HepG2 (cell line): ENCODE measurements around the gene DPY30. TPM values are rescaled to one million over a fixed set of nuclear protein-coding genes. Genes with fewer than 3 reads are reported as not detected.
A peak's percentile ranks its signal among the peaks of the same experiment; 100 is the strongest.

ENCODE experiments used
- EZH2 ChIP-seq: conservative IDR thresholded peaks from 2 replicates; pipeline ENCODE4 v1.6.1; 2012; ENCODE audit warnings: mild to moderate bottlenecking, low read depth, low read length, moderate library complexity
- FOXM1 ChIP-seq: sonication (generic); formaldehyde crosslinking; IDR thresholded peaks from 2 replicates; pipeline ENCODE4 v1.5.0; 2020; ENCODE audit warnings: missing genetic modification reagents
- FOXP1 ChIP-seq, 2 experiments: fragments of 450-650 bp in 1 of 2; IDR thresholded peaks; 2 replicates each; pipeline ENCODE4 v1.6.1; 2017 to 2018; ENCODE audit warnings: antibody characterized with exemption in 1 of 2
- MTA1 ChIP-seq: sonication (generic); formaldehyde crosslinking; IDR thresholded peaks from 2 replicates; pipeline ENCODE4 v1.4.0; 2020; ENCODE audit warnings: missing genetic modification reagents, mild to moderate bottlenecking, borderline replicate concordance
- NFYC ChIP-seq: IDR thresholded peaks from 2 replicates; pipeline ENCODE4 v1.6.1; 2016; ENCODE audit warnings: missing genetic modification reagents, missing compliant biosample characterization
- SMAD3 ChIP-seq: sonication (generic); formaldehyde crosslinking; IDR thresholded peaks from 2 replicates; pipeline ENCODE4 v1.4.0; 2020; ENCODE audit warnings: missing genetic modification reagents
- TCF12 ChIP-seq, 2 experiments: fragments of 450-650 bp in 1 of 2; sonication (generic) in 1 of 2; formaldehyde crosslinking in 1 of 2; IDR thresholded peaks; 2 replicates each; pipeline versions ENCODE4 v1.6.1 to v1.8.0; 2017 to 2022; ENCODE audit warnings: antibody characterized with exemption in 1 of 2, mild to moderate bottlenecking in 1 of 2, missing genetic modification reagents in 1 of 2, moderate library complexity in 1 of 2
- ZBTB8A ChIP-seq: sonication (generic); formaldehyde crosslinking; IDR thresholded peaks from 2 replicates; pipeline ENCODE4 v1.4.0; 2020; ENCODE audit warnings: mild to moderate bottlenecking, low read depth, missing genetic modification reagents, borderline replicate concordance
- ZFP36 ChIP-seq: fragments of 150-350 bp; IDR thresholded peaks from 2 replicates; pipeline ENCODE4 v1.6.1; 2018; ENCODE audit warnings: borderline replicate concordance, low read length, low read depth; ENCODE audit not compliant: partially characterized antibody
- ZNF124 ChIP-seq: sonication (generic); formaldehyde crosslinking; IDR thresholded peaks from 2 replicates; pipeline ENCODE4 v1.4.0; 2020; ENCODE audit warnings: missing genetic modification reagents
- ZNF230 ChIP-seq: sonication (generic); formaldehyde crosslinking; IDR thresholded peaks from 2 replicates; pipeline ENCODE4 v1.4.0; 2020; ENCODE audit warnings: mild to moderate bottlenecking, missing genetic modification reagents
- ZNF367 ChIP-seq: sonication (generic); formaldehyde crosslinking; IDR thresholded peaks from 2 replicates; pipeline ENCODE4 v1.4.0; 2020; ENCODE audit warnings: missing genetic modification reagents, borderline replicate concordance
- ZNF383 ChIP-seq: sonication (generic); formaldehyde crosslinking; IDR thresholded peaks from 2 replicates; pipeline ENCODE4 v1.4.0; 2020; ENCODE audit warnings: missing genetic modification reagents, mild to moderate bottlenecking, borderline replicate concordance
- ZNF792 ChIP-seq: IDR thresholded peaks from 2 replicates; pipeline ENCODE4 v1.6.1; 2016
- polyA plus RNA-seq, 8 experiments: library from polyadenylated mRNA; depleted of rRNA in 3 of 8; stranded (reverse) in 7 of 8; unstranded in 1 of 8; fragments of >200 nt; fragmentation: Illumina TruSeq in 4 of 8; extraction: Trizol in 4 of 8; gene quantifications; 2 replicates each; pipeline versions ENCODE4 v1.2.1 to v1.2.3, GENCODE V29; 2011 to 2016; ENCODE audit warnings: low read depth in 4 of 8, missing spikeins in 1 of 8, mixed read lengths in 1 of 8; ENCODE audit not compliant: insufficient read depth in 1 of 8
- total RNA-seq, 5 experiments: library from RNA; depleted of rRNA; stranded (reverse); fragments of >200 nt; fragmentation: Illumina TruSeq; extraction: Trizol; gene quantifications; 2 replicates each; pipeline ENCODE4 v1.2.3, GENCODE V29; 2016; ENCODE audit warnings: low read depth in 1 of 5
- TF ChIP-seq, protein P1 (sequence below): sonication (generic); formaldehyde crosslinking; IDR thresholded peaks from 2 replicates; pipeline ENCODE4 v1.9.0; 2022; ENCODE audit warnings: missing genetic modification reagents, mild to moderate bottlenecking, borderline replicate concordance
- TF ChIP-seq, protein P2 (sequence below): sonication (generic); formaldehyde crosslinking; IDR thresholded peaks from 2 replicates; pipeline ENCODE4 v1.4.0; 2020; ENCODE audit warnings: mild to moderate bottlenecking, missing genetic modification reagents
- TF ChIP-seq, protein P3 (sequence below): sonication (generic); formaldehyde crosslinking; IDR thresholded peaks from 2 replicates; pipeline ENCODE4 v1.5.0; 2020; ENCODE audit warnings: missing genetic modification reagents
- TF ChIP-seq, protein P4 (sequence below): sonication (generic); formaldehyde crosslinking; IDR thresholded peaks from 2 replicates; pipeline ENCODE4 v1.5.0; 2020; ENCODE audit warnings: missing genetic modification reagents
- TF ChIP-seq, protein P5 (sequence below): sonication (generic); formaldehyde crosslinking; IDR thresholded peaks from 2 replicates; pipeline ENCODE4 v1.4.0; 2020; ENCODE audit warnings: missing genetic modification reagents
- TF ChIP-seq, protein P6 (sequence below): sonication (generic); formaldehyde crosslinking; IDR thresholded peaks from 2 replicates; pipeline ENCODE4 v1.5.0; 2020; ENCODE audit warnings: mild to moderate bottlenecking, missing genetic modification reagents, borderline replicate concordance

The DPY30 gene
- total and polyA plus RNA-seq, 2 of the 13 experiments (the other 11 are each of a cell fraction or from before 2014, with no cell fraction given): 98.1 to 118 TPM

DNA sequence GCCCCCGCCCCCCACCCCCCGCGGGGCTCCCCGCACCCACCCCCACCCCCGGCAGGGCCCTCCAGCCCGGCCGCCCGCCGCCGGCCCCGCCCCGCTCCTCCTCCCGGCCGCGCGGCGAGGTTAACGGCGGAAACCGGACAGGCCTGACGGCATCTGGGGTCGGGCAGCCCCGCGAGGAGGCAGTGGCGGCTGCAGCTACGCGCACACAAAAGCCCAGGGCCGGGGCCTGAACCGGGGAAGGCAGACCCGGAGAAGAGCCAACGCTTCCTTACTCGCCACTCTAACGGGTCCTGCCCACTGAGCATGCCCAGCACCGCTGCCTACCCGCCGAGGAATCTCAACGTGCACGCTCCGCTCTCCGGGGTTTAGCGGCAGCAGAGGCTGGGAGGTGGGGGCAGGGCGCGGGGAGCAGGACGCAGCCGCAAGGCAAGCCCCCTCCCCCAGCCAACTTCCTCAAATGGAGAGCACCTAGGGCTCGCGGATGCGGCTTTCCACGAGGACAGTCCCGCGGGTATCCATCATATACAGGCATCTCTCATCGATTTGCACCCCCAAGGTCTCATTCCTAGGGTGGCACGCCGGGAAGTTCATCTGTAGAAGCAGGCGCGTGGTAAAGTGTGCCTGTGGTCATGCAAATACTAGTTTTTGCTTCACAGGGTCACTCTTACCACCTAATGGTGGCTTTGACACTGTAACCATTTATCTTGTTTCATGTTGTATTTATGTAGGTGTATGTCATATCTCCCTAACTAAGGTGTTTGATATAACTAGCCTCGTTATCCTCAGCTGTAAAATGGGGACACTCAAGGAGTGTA is 28.7 kb downstream of the DPY30 start, which contains the start of gene MEMO1 (continued):
- TF ChIP-seq, protein P1, sequence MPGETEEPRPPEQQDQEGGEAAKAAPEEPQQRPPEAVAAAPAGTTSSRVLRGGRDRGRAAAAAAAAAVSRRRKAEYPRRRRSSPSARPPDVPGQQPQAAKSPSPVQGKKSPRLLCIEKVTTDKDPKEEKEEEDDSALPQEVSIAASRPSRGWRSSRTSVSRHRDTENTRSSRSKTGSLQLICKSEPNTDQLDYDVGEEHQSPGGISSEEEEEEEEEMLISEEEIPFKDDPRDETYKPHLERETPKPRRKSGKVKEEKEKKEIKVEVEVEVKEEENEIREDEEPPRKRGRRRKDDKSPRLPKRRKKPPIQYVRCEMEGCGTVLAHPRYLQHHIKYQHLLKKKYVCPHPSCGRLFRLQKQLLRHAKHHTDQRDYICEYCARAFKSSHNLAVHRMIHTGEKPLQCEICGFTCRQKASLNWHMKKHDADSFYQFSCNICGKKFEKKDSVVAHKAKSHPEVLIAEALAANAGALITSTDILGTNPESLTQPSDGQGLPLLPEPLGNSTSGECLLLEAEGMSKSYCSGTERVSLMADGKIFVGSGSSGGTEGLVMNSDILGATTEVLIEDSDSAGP (CRISPR knock-in tag): peak; percentile 96
- TF ChIP-seq ZFP36: no peak
- peak; percentile 98 for TF ChIP-seq ZNF230 (CRISPR knock-in tag)
- TF ChIP-seq ZNF792 (CRISPR knock-in tag): peak; percentile 97
- no peak for TF ChIP-seq FOXP1 (IDR thresholded peaks at IDR 0.05)
- TF ChIP-seq FOXP1 (CRISPR knock-in tag; IDR thresholded peaks at IDR 0.05): 0 out of 2 replicates have a peak, but pooled peaks have one; percentile 47
- TF ChIP-seq, protein P2, sequence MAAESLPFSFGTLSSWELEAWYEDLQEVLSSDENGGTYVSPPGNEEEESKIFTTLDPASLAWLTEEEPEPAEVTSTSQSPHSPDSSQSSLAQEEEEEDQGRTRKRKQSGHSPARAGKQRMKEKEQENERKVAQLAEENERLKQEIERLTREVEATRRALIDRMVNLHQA (CRISPR knock-in tag): no peak
- no peak for TF ChIP-seq EZH2
- no peak for TF ChIP-seq FOXM1 (CRISPR knock-in tag)
- TF ChIP-seq ZNF367: peak; percentile 86; the same call in 1 of the 2 replicates
- TF ChIP-seq ZNF124: peak; percentile 94; the same call in 1 of the 2 replicates
- TF ChIP-seq MTA1: peak; percentile 98
- no peak; the same call in 1 of the 2 replicates for TF ChIP-seq ZBTB8A (CRISPR knock-in tag)
- TF ChIP-seq, protein P3, sequence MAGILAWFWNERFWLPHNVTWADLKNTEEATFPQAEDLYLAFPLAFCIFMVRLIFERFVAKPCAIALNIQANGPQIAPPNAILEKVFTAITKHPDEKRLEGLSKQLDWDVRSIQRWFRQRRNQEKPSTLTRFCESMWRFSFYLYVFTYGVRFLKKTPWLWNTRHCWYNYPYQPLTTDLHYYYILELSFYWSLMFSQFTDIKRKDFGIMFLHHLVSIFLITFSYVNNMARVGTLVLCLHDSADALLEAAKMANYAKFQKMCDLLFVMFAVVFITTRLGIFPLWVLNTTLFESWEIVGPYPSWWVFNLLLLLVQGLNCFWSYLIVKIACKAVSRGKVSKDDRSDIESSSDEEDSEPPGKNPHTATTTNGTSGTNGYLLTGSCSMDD: no peak
- TF ChIP-seq TCF12 (IDR thresholded peaks at IDR 0.05): no peak
- peak; percentile 82; the same call in 1 of the 2 replicates for TF ChIP-seq TCF12 (CRISPR knock-in tag; IDR thresholded peaks at IDR 0.05)
- TF ChIP-seq, protein P4, sequence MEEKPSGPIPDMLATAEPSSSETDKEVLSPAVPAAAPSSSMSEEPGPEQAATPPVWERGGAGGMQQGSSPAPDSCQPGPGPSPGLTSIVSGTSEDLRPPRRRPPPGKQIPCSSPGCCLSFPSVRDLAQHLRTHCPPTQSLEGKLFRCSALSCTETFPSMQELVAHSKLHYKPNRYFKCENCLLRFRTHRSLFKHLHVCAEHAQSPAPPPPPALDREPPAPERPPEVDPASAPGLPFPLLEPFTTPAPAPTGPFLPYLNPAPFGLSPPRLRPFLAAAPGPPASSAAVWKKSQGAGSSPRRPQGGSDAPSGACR (CRISPR knock-in tag): peak; percentile 97
- TF ChIP-seq, protein P5, sequence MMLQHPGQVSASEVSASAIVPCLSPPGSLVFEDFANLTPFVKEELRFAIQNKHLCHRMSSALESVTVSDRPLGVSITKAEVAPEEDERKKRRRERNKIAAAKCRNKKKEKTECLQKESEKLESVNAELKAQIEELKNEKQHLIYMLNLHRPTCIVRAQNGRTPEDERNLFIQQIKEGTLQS (CRISPR knock-in tag): peak; percentile 46; the same call in 1 of the 2 replicates
- peak; percentile 51 for TF ChIP-seq NFYC
- no peak for TF ChIP-seq ZNF383 (CRISPR knock-in tag)
- peak; percentile 94 for TF ChIP-seq SMAD3 (CRISPR knock-in tag)
- TF ChIP-seq, protein P6, sequence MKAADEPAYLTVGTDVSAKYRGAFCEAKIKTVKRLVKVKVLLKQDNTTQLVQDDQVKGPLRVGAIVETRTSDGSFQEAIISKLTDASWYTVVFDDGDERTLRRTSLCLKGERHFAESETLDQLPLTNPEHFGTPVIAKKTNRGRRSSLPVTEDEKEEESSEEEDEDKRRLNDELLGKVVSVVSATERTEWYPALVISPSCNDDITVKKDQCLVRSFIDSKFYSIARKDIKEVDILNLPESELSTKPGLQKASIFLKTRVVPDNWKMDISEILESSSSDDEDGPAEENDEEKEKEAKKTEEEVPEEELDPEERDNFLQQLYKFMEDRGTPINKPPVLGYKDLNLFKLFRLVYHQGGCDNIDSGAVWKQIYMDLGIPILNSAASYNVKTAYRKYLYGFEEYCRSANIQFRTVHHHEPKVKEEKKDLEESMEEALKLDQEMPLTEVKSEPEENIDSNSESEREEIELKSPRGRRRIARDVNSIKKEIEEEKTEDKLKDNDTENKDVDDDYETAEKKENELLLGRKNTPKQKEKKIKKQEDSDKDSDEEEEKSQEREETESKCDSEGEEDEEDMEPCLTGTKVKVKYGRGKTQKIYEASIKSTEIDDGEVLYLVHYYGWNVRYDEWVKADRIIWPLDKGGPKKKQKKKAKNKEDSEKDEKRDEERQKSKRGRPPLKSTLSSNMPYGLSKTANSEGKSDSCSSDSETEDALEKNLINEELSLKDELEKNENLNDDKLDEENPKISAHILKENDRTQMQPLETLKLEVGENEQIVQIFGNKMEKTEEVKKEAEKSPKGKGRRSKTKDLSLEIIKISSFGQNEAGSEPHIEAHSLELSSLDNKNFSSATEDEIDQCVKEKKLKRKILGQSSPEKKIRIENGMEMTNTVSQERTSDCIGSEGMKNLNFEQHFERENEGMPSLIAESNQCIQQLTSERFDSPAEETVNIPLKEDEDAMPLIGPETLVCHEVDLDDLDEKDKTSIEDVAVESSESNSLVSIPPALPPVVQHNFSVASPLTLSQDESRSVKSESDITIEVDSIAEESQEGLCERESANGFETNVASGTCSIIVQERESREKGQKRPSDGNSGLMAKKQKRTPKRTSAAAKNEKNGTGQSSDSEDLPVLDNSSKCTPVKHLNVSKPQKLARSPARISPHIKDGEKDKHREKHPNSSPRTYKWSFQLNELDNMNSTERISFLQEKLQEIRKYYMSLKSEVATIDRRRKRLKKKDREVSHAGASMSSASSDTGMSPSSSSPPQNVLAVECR (CRISPR knock-in tag): peak; percentile 95
